OCI-LY7 (cell line): ENCODE results near the gene NFRKB. TPM values are rescaled to one million over a fixed set of nuclear protein-coding genes. Genes with fewer than 3 reads are reported as not detected.

Experiments
- BruUV-seq: library from RNA; stranded (reverse); fragments of 400-500 nt; replicated peaks from 2 replicates; lab custom pipeline; 2021; lab: Mats Ljungman, UMichigan
- CTCF ChIA-PET: fragments of 300-600 bp; sonication (Branson Sonifier 250); formaldehyde crosslinking; loops from one replicate; lab custom pipeline; 2022; ENCODE audit warnings: antibody characterized with exemption; ENCODE audit not compliant: unreplicated experiment; lab: Charles Lee
- POLR2A ChIA-PET: fragments of 300-600 bp; sonication (Branson Sonifier 250); formaldehyde crosslinking; loops from one replicate; lab custom pipeline; 2022; ENCODE audit warnings: antibody characterized with exemption; lab: Charles Lee
- DNase-seq: peaks from one replicate; pipeline ENCODE4 v3.0.0-alpha.2; 2015; ENCODE audit warnings: low spot score
- H2AFZ ChIP-seq: fragments of 200-600 bp; sonication (generic), shearing (Covaris generic); 2 replicates; pipeline ENCODE4 v1.6.1; 2014; ENCODE audit warnings: mild to moderate bottlenecking, antibody characterized with exemption, low read length, moderate library complexity
- H3K27ac ChIP-seq: fragments of 200-600 bp; sonication (generic); 2 replicates; pipeline ENCODE4 v1.5.1; 2014; ENCODE audit warnings: mixed run types, low read depth, mild to moderate bottlenecking, moderate library complexity, low read length, inconsistent platforms; ENCODE audit not compliant: poor library complexity, severe bottlenecking
- H3K36me3 ChIP-seq: fragments of 200-600 bp; sonication (generic); 2 replicates; pipeline ENCODE4 v1.6.1; 2014; ENCODE audit warnings: mild to moderate bottlenecking, antibody characterized with exemption, low read length, moderate library complexity, mixed read lengths; ENCODE audit not compliant: insufficient read depth
- H3K4me1 ChIP-seq: fragments of 200-600 bp; sonication (generic); 2 replicates; pipeline ENCODE4 v1.5.1; 2014; ENCODE audit warnings: mild to moderate bottlenecking, low read length; ENCODE audit not compliant: insufficient read depth, poor library complexity, severe bottlenecking
- H3K4me2 ChIP-seq: fragments of 200-600 bp; sonication (generic); 2 replicates; pipeline ENCODE4 v1.6.1; 2014; ENCODE audit warnings: mild to moderate bottlenecking, low read length
- H3K4me3 ChIP-seq: fragments of 200-600 bp; sonication (generic); 2 replicates; pipeline ENCODE4 v1.5.1; 2014; ENCODE audit warnings: mild to moderate bottlenecking, low read depth, low read length; ENCODE audit not compliant: poor library complexity, severe bottlenecking
- H3K79me2 ChIP-seq: fragments of 200-600 bp; sonication (generic); 2 replicates; pipeline ENCODE4 v1.6.1; 2016; ENCODE audit warnings: low read depth, mild to moderate bottlenecking, low read length, moderate library complexity, mixed read lengths; ENCODE audit not compliant: insufficient read depth
- H3K9me2 ChIP-seq: fragments of 200-600 bp; sonication (generic); 2 replicates; pipeline ENCODE4 v1.6.1; 2016; ENCODE audit warnings: mild to moderate bottlenecking, low read length, mixed read lengths; ENCODE audit not compliant: insufficient read depth
- H3K9me3 ChIP-seq: fragments of 200-600 bp; sonication (generic); 2 replicates; pipeline ENCODE4 v1.6.1; 2014; ENCODE audit warnings: mild to moderate bottlenecking, mixed run types, low read length, mixed read lengths
- H4K20me1 ChIP-seq: fragments of 200-600 bp; sonication (generic); 2 replicates; pipeline ENCODE4 v1.6.1; 2014; ENCODE audit warnings: mild to moderate bottlenecking, antibody characterized with exemption, low read length, moderate library complexity, mixed read lengths; ENCODE audit not compliant: insufficient read depth
- CTCF ChIP-seq: fragments of 200-600 bp; sonication (generic); conservative IDR thresholded peaks from 2 replicates; pipeline ENCODE4 v1.5.1; 2014; ENCODE audit warnings: mild to moderate bottlenecking, antibody characterized with exemption, low read length, moderate library complexity, mixed read lengths
- EZH2phosphoT487 ChIP-seq: fragments of 200-600 bp; sonication (generic); IDR thresholded peaks from 2 replicates; pipeline ENCODE4 v1.6.1; 2018; ENCODE audit warnings: low read depth, borderline replicate concordance, mild to moderate bottlenecking, mixed run types, antibody characterized with exemption, low read length, moderate library complexity, mixed read lengths
- intact Hi-C: fragments of 100-400 bp; cut with micrococcal nuclease; formaldehyde crosslinking; loops from one replicate; pipeline ENCODE4 v1.10.0; 2022; ENCODE audit not compliant: unreplicated experiment
- total RNA-seq, 2 experiments: library from RNA; depleted of rRNA in 1 of 2; stranded (reverse); fragments of >200 nt in 1 of 2; shearing (Covaris generic) in 1 of 2; gene quantifications; 2 replicates each; pipeline ENCODE4 v1.2.3, GENCODE V29; 2014 to 2022

NFRKB gene
- total RNA-seq, 2 experiments from 2014 or later, result 31.2 to 35.5 TPM

DNA sequence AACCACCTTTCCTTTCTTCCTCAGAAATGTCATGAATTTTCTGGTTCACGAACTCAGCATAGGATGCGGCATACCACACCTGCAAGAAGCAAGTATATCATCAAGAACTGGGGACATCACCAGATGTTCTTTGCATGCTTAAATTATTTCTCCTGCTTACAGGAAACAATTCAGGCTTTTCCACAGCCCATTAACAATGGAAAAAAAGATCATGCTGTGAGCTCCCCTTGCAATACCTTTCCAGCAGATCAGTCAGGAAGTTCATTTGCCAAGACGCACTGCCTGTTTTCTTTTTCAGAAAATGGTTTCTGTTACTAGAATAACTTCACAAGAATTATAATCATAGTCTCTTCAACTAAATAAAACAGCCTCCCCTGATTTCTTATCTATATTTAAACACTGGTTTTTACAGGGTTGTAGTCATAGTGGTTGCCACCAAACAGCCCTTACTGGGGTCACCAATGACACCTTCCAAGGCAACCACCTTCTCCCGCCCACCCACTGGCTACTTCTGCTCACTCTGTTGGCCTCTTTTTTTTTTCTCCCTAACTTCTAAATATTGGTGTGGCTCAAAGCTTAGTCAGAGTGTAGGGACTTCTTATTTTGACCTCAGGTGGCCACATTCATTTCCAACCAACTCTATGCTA lies 42.3 kb upstream of the NFRKB start:
- peaks cover 60% of the 10 kb centered on the region for H3K4me1 ChIP-seq
- H3K79me2 ChIP-seq, result peaks cover 51% of the 10 kb centered on the region
- H3K4me2 ChIP-seq, result peak overlapping the region; percentile 48
- DNase-seq, result peak; percentile 30
- intact Hi-C loops, result no loop called here
- peaks cover 95% of the 10 kb centered on the region for H3K36me3 ChIP-seq
- H3K27ac ChIP-seq, result peak overlapping the region; percentile 48
- POLR2A ChIA-PET, result interaction anchor here (0.5 to 3.0 kb wide), 5 partner anchors 10 to 145 kb away, joined by 3 to 11 read pairs (median 5); no protein-coding TSS in a partner anchor
- no peaks in the 10 kb centered on the region for H3K9me2 ChIP-seq
- BruUV-seq, result no TSS peak
- TF ChIP-seq CTCF, result no peak
- TF ChIP-seq EZH2phosphoT487, result no peak
- no peaks in the 10 kb centered on the region for H4K20me1 ChIP-seq
- no peak overlapping the region for H3K4me3 ChIP-seq
- no peaks in the 10 kb centered on the region for H3K9me3 ChIP-seq
- CTCF ChIA-PET, result no interaction called here
- no peak overlapping the region for H2AFZ ChIP-seq

DNA sequence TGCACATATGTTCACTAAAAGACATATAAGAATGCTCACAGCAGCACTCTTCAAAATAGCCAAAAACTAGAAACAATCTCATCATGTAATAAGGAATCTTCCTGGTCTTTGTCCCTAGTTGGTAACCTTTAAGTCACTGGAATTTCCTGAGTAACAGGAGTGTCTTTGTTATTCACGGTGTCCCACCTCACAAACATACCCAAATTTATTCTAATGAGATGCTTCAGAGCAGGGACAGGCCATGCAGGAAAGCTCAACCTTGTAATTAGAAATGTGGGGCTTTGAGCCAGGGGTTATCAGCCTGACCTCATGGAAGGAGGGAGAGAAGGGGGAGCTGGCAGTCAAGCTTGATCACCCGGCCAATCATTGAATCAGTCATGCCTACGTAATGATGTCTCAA lies 40.3 kb upstream of the NFRKB start:
- BruUV-seq, result no TSS peak
- H3K4me3 ChIP-seq, result no peak overlapping the region
- H2AFZ ChIP-seq, result no peak overlapping the region
- no peaks in the 10 kb centered on the region for H3K9me2 ChIP-seq
- no peaks in the 10 kb centered on the region for H3K9me3 ChIP-seq
- H4K20me1 ChIP-seq, result no peaks in the 10 kb centered on the region
- intact Hi-C loops, result no loop called here
- TF ChIP-seq CTCF (no peak), EZH2phosphoT487 (no peak)
- no peak for DNase-seq
- peaks cover 31% of the 10 kb centered on the region; the same call in 1 of the 2 replicates for H3K79me2 ChIP-seq
- peaks cover 92% of the 10 kb centered on the region for H3K36me3 ChIP-seq
- peaks cover 40% of the 10 kb centered on the region for H3K4me1 ChIP-seq
- no peak overlapping the region for H3K4me2 ChIP-seq
- ChIA-PET CTCF (interaction anchor here (0.7 kb wide), 1 partner anchor 12 kb away, joined by 4 read pairs; no protein-coding TSS in a partner anchor), POLR2A (interaction anchor here (0.7 to 3.0 kb wide), 8 partner anchors 10 to 248 kb away, joined by 3 to 11 read pairs (median 3); no protein-coding TSS in a partner anchor)
- no peak overlapping the region for H3K27ac ChIP-seq

DNA sequence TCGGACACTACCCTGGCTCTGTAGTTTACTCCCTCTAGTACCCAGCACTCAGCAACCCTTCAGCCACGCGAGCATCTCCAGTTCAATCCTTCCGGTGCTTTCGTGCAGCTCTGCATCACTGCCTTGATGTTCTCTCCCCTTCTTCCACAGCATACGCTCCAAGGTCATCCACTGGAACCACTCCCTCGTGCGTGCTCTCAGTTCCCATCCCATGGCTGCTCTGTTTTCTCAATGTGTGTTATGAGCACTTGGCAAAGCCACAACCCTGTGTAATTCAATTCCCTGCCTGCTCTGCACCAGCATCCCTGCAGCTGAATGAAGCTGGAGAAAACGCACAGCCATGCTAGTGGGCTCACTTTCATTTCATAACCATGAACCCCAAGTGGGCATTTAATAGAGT lies 38.5 kb upstream of the NFRKB start:
- no peak for DNase-seq
- peaks cover 14% of the 10 kb centered on the region; the same call in 1 of the 2 replicates for H3K79me2 ChIP-seq
- no peak overlapping the region for H2AFZ ChIP-seq
- H3K4me1 ChIP-seq, result peaks cover 22% of the 10 kb centered on the region
- no peak overlapping the region for H3K4me2 ChIP-seq
- intact Hi-C loops, result no loop called here
- ChIA-PET POLR2A (interaction anchor here (0.6 to 1.7 kb wide), 3 partner anchors 12 to 198 kb away, joined by 3 to 6 read pairs (median 4); no protein-coding TSS in a partner anchor), CTCF (no interaction called here)
- no peaks in the 10 kb centered on the region for H3K9me3 ChIP-seq
- no peaks in the 10 kb centered on the region for H3K9me2 ChIP-seq
- H3K27ac ChIP-seq, result no peak overlapping the region
- no peaks in the 10 kb centered on the region for H4K20me1 ChIP-seq
- H3K4me3 ChIP-seq, result no peak overlapping the region
- TF ChIP-seq EZH2phosphoT487, result no peak
- no peak for TF ChIP-seq CTCF
- H3K36me3 ChIP-seq, result peaks cover 93% of the 10 kb centered on the region
- no TSS peak for BruUV-seq
